ENCODE data around the gene LRRC2. TPM values are rescaled to one million over a fixed set of nuclear protein-coding genes. Genes with fewer than 3 reads are reported as not detected.

The LRRC2 gene
- total and polyA plus RNA-seq, 2 donors (not counting 1 experiment from before 2014, with no cell fraction given) = 3.8 to 6.0 TPM

- Histone ChIP-seq H3K4me1 (ENCODE audit: control insufficient read depth, extremely low read depth, insufficient read depth, low read length) (no peaks in the 10 kb centered on the region), H2AFZ (ENCODE audit: low read length) (no peak overlapping the region), H4K20me1 (ENCODE audit: control insufficient read depth, extremely low read depth, insufficient read depth, low read length) (no peaks in the 10 kb centered on the region), H3K4me2 (ENCODE audit: extremely low read depth, insufficient read depth, low read length) (no peak overlapping the region), H3K27me3 (ENCODE audit: control insufficient read depth, insufficient read depth, low read length) (no peaks in the 10 kb centered on the region), H3K9ac (ENCODE audit: insufficient read depth, low read length) (no peak overlapping the region), H3K79me2 (ENCODE audit: control insufficient read depth, insufficient read depth, low read length) (no peaks in the 10 kb centered on the region), H3K4me3 (replicated peaks in 1 of 4; ENCODE audit: control extremely low read depth in 1 of 4, insufficient read depth in 1 of 4, low read depth in 3 of 4, low read length in 4 of 4) (no peak overlapping the region), H3K9me3 (ENCODE audit: control insufficient read depth, insufficient read depth, low read depth, low read length) (no peaks in the 10 kb centered on the region), H3K27ac (ENCODE audit: insufficient read depth, low read length) (no peak overlapping the region), H3K36me3 (ENCODE audit: control insufficient read depth, insufficient read depth, low read length) (no peaks in the 10 kb centered on the region)
- no peak for TF ChIP-seq EZH2 (IDR thresholded peaks at IDR 0.05; ENCODE audit: low read length, missing control alignments)
- TF ChIP-seq, protein P1, sequence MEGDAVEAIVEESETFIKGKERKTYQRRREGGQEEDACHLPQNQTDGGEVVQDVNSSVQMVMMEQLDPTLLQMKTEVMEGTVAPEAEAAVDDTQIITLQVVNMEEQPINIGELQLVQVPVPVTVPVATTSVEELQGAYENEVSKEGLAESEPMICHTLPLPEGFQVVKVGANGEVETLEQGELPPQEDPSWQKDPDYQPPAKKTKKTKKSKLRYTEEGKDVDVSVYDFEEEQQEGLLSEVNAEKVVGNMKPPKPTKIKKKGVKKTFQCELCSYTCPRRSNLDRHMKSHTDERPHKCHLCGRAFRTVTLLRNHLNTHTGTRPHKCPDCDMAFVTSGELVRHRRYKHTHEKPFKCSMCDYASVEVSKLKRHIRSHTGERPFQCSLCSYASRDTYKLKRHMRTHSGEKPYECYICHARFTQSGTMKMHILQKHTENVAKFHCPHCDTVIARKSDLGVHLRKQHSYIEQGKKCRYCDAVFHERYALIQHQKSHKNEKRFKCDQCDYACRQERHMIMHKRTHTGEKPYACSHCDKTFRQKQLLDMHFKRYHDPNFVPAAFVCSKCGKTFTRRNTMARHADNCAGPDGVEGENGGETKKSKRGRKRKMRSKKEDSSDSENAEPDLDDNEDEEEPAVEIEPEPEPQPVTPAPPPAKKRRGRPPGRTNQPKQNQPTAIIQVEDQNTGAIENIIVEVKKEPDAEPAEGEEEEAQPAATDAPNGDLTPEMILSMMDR (conservative IDR thresholded peaks at IDR 0.05 in 1 of 2, IDR thresholded peaks at IDR 0.05 in 1 of 2; ENCODE audit: low read depth in 1 of 2, low read length in 2 of 2) = no peak
- no peak for DNase-seq (ENCODE audit: low read depth in 2 of 2)
Measured at GRCh38 chr3:46512191-46512749, 53.8 kb downstream of the LRRC2 start.

DNA sequence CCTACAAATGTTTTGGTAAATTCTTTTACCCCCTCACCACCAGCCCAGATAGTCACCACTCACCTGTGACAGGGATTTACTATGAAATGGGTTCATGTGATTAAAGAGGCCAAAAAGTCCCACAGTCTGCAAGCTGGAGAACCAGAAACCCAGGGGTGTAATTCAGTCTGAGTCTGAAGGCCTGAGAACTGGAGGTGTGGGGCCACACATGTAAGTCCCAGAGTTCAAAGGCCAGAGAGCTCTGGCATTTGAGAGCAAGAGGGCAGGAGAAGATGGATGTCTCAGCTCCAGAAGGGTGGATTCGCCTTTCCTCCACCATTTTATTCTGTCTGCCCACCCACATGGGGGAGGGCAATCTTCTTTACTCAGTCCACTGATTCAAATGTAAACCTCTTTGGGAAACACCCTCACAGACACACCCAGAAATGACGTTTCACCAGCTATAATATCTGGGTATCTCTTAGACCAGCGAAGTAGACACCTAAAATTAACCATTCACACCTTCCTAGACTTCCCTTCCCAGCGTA, 56.4 kb downstream of the LRRC2 start:
- no peak for DNase-seq (ENCODE audit: low read depth in 2 of 2)
- H3K27me3 ChIP-seq (ENCODE audit: control insufficient read depth, insufficient read depth, low read length) = no peaks in the 10 kb centered on the region

DNA sequence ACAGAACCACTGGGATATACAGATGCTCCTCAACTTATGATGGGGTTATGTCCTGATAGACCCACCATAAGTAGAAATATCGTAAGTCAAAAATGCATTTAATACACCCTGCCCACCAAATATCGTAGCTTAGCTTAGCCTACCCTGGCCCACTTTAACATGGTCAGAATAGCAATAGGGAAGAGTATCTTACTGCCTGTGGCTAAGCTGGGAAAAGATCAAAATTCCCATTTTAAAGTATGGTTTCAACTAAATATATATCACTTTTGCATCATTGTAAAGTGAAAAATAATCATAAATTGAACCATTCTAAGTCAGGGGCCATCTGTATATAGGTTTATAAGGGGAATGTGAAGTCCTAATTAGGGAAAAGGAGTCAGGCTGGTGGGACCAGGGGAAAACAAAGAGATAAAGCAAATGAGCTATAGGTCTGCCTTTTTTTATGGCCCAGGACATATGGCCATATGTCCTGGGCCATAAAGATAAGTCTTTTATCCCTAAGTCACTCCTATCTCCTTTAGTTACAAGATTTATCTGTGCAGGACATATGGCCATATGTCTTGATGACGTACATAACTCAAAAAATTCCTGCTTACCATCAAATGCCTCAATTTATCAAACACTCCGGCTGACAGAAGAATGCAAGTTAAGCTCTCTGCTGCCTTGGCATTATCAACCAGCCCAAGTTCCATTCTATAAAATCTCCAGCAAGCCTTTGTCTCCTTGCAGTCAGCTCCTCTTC, 57.1 kb downstream of the LRRC2 start:
- Histone ChIP-seq H3K4me3 (replicated peaks in 1 of 4; ENCODE audit: control extremely low read depth in 1 of 4, insufficient read depth in 1 of 4, low read depth in 3 of 4, low read length in 4 of 4) (no peak overlapping the region), H3K27ac (ENCODE audit: insufficient read depth, low read length) (no peak overlapping the region), H4K20me1 (ENCODE audit: control insufficient read depth, extremely low read depth, insufficient read depth, low read length) (no peaks in the 10 kb centered on the region), H3K36me3 (ENCODE audit: control insufficient read depth, insufficient read depth, low read length) (no peaks in the 10 kb centered on the region), H3K4me2 (ENCODE audit: extremely low read depth, insufficient read depth, low read length) (no peak overlapping the region), H2AFZ (ENCODE audit: low read length) (no peak overlapping the region), H3K27me3 (ENCODE audit: control insufficient read depth, insufficient read depth, low read length) (no peaks in the 10 kb centered on the region), H3K9ac (ENCODE audit: insufficient read depth, low read length) (no peak overlapping the region), H3K79me2 (ENCODE audit: control insufficient read depth, insufficient read depth, low read length) (no peaks in the 10 kb centered on the region), H3K9me3 (ENCODE audit: control insufficient read depth, insufficient read depth, low read depth, low read length) (no peaks in the 10 kb centered on the region), H3K4me1 (ENCODE audit: control insufficient read depth, extremely low read depth, insufficient read depth, low read length) (no peaks in the 10 kb centered on the region)
- DNase-seq (ENCODE audit: low read depth in 2 of 2) = no peak
- no peak for TF ChIP-seq EZH2 (IDR thresholded peaks at IDR 0.05; ENCODE audit: low read length, missing control alignments)
- TF ChIP-seq, protein P1 (conservative IDR thresholded peaks at IDR 0.05 in 1 of 2, IDR thresholded peaks at IDR 0.05 in 1 of 2; ENCODE audit: low read depth in 1 of 2, low read length in 2 of 2) = no peak

More for the DNA sequence above, 56.4 kb downstream of the LRRC2 start:
- Histone ChIP-seq H4K20me1 (ENCODE audit: control insufficient read depth, extremely low read depth, insufficient read depth, low read length) (no peaks in the 10 kb centered on the region), H3K9me3 (ENCODE audit: control insufficient read depth, insufficient read depth, low read depth, low read length) (no peaks in the 10 kb centered on the region), H2AFZ (ENCODE audit: low read length) (no peak overlapping the region), H3K4me2 (ENCODE audit: extremely low read depth, insufficient read depth, low read length) (no peak overlapping the region), H3K4me3 (replicated peaks in 1 of 4; ENCODE audit: control extremely low read depth in 1 of 4, insufficient read depth in 1 of 4, low read depth in 3 of 4, low read length in 4 of 4) (no peak overlapping the region), H3K9ac (ENCODE audit: insufficient read depth, low read length) (no peak overlapping the region), H3K79me2 (ENCODE audit: control insufficient read depth, insufficient read depth, low read length) (no peaks in the 10 kb centered on the region), H3K27ac (ENCODE audit: insufficient read depth, low read length) (no peak overlapping the region), H3K4me1 (ENCODE audit: control insufficient read depth, extremely low read depth, insufficient read depth, low read length) (no peaks in the 10 kb centered on the region), H3K36me3 (ENCODE audit: control insufficient read depth, insufficient read depth, low read length) (no peaks in the 10 kb centered on the region)
- TF ChIP-seq EZH2 (IDR thresholded peaks at IDR 0.05; ENCODE audit: low read length, missing control alignments) = no peak
- TF ChIP-seq, protein P1 (conservative IDR thresholded peaks at IDR 0.05 in 1 of 2, IDR thresholded peaks at IDR 0.05 in 1 of 2; ENCODE audit: low read depth in 1 of 2, low read length in 2 of 2) = no peak
